Activated CD8-positive, alpha-beta memory T cell treated with anti-CD3 and anti-CD28 coated beads, Interleukin-2, amount 50 U/mL, for 4 hours (primary cell): ENCODE data around the gene POLR2C.
A peak's percentile ranks its signal among the peaks of the same experiment; 100 is the strongest.
"Not testable (repeated sequence)": the region's sequence is repeated elsewhere in the genome, so short reads cannot be mapped to it uniquely, and the experiment has no call there.

Experiments
- DNase-seq: peaks from one replicate; pipeline ENCODE4 v3.0.0-alpha.2; 2020

Gene POLR2C

DNA sequence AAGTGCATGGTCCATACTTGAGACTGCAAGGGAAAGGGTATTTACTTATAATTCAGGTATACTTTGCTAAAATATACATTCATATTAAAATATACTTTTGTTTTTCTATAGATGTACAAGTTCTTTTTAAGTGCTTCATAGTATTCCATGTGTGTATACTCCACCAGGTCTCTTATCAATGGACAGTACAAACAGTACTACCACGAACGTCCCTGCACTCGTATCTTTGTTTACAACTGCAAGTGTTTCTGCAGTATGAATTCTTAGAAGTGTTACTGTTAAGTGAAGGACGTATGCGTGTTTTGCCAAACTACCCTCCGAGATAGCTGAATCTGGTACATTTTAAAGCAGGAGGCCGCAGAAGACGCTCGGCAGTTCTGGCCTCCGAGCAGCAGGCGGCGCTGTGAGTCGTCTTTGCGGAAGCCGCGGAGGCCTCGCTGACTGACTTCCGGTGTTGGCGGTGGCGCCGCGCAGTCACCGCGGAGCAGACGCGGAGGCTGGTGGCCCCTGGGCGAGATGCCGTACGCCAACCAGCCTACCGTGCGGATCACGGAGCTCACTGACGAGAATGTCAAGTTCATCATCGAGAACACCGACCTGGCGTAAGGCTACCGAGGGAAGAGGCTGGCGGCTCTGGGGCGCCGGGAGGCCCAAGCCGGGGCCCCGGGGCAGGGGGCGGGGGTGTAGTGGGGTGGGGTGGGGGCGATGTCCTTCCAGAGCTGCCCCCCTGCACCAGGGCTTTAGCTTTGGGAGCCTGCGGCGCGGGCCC is at the start of gene POLR2C:
Gene POLR2C, plus strand, starts transcription at position 471 of the 769 bp plus-strand sequence. Its CDS starts 46 bp downstream, at position 517.
- peak; percentile 94 for DNase-seq

- no peak for DNase-seq
These were observed 49.2 kb upstream of the POLR2C start for GRCh38 chr16:57413301-57413730.

- no peak for DNase-seq
These were observed 48.7 kb upstream of the POLR2C start for GRCh38 chr16:57413733-57414132.

- DNase-seq = no peak
These were observed 46.4 kb upstream of the POLR2C start for GRCh38 chr16:57416084-57416483.

- no peak for DNase-seq
These were observed 43.0 kb upstream of the POLR2C start for GRCh38 chr16:57419506-57419905.

- no peak for DNase-seq
These were observed 40.2 kb upstream of the POLR2C start for GRCh38 chr16:57422026-57422944.

DNA sequence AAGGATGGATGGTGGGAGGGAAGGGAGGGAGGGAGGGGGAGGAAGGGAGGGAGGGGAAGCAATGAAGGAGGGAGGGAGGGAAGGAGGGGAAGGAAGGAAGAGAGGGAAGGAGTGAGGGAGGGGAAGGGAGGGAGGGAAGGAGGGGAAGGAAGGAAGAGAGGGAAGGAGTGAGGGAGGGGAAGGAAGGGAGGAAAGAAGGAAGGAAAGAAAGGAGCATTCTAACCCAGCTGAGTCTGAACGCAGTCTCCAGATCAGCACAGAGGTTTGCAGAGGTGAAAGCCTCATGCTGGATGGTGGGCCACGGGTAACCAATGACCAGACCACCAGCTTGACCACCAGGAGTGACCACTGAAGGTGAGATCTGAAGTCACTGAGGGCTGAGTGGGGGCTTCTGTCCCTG is 39.3 kb upstream of the POLR2C start:
- DNase-seq = no peak

DNA sequence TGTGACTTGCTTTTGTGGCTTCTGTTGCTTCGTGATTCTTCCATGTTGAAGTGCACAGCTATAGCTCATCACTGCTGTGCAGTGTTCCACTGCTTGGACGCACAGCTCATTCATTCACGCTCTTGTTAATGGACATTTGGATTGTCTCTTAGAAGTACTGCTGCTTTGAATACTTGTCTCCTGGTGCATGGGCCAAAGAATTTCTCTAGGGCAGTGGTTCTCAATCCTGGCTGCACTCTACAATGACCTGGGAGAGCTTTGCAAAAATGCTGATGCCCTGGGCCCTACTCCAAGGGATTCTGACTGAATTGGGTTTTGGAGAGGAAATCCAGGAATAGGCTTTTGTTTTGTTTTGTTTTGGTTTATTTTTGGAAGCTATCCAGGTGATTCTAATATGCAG is 37.9 kb upstream of the POLR2C start:
- no peak for DNase-seq

- DNase-seq = no peak
These were observed 36.1 kb upstream of the POLR2C start for GRCh38 chr16:57426356-57426755.

GRCh38 chr16:57427307-57427706 is 35.2 kb upstream of the POLR2C start:
- DNase-seq = no peak

GRCh38 chr16:57427824-57428223 is 34.7 kb upstream of the POLR2C start:
- no peak for DNase-seq

GRCh38 chr16:57430955-57431354 is 31.5 kb upstream of the POLR2C start:
- no peak for DNase-seq

DNA sequence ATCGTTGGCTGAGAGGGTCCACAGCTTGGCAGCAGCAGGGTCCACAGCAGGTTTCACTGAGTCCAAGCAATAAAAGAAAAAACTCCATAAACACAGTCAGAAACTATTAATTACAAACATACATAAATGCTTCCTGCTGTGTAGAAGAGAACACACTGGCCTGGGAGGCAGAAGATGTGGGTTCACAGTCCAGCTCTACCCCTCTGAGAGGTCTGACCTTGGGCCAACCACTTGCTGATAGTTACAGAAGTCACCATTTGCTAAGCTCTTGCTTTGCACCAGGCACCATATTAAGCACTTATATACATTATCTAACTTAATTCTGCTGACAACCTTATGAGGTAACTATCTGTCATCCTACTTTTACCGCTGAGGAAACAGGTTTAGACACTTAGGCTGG is 30.0 kb upstream of the POLR2C start:
- no peak for DNase-seq

DNA sequence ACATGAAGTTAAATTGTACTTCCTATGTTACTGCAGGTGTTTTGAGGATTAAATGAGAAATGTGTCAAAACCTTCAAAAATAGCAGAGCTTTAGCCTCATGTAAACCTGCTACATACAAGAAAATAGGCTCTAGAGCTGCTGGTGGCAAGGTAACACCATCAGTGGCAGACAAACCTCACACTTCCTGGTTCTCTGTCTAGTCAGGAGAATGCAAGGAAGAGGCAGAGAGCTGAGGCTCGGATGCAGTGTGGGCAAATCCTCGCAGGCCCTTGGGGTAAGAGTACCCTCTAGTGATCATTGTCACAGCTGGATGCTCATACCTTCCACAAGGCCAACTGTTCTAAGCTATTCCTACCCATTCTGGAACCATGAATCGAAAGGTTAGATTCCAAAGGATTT is 29.5 kb upstream of the POLR2C start:
- DNase-seq = no peak

- DNase-seq = no peak
These were observed 28.5 kb upstream of the POLR2C start for GRCh38 chr16:57434003-57434402.

GRCh38 chr16:57435838-57436237 is 26.6 kb upstream of the POLR2C start:
- no peak for DNase-seq

GRCh38 chr16:57439947-57440346 is 22.5 kb upstream of the POLR2C start:
- not testable (repeated sequence) for DNase-seq

GRCh38 chr16:57440551-57440950 is 21.9 kb upstream of the POLR2C start:
- not testable (repeated sequence) for DNase-seq

- DNase-seq = no peak
These were observed 17.8 kb upstream of the POLR2C start for GRCh38 chr16:57444711-57445110.

DNA sequence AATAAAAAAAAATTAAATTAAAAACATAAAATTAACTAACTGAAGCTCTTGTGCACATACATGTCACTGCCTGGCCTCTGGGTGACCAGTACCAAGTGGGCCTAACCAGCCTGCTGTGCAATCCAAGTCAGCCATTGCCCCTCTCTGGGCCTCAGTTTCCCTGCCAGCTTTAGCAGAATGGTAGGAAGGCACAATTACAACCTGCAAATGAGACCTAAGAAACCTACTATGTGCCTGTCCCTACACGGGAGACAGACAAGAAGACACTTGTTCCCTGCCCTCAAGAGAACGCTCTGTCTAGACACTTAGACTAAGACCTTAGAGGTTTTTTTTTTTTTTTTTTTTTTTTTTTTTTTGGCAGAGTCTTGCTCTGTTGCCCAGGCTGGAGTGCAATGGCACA is 17.0 kb upstream of the POLR2C start:
- no peak for DNase-seq

GRCh38 chr16:57446531-57447185 is 15.8 kb upstream of the POLR2C start:
- DNase-seq = no peak

DNA sequence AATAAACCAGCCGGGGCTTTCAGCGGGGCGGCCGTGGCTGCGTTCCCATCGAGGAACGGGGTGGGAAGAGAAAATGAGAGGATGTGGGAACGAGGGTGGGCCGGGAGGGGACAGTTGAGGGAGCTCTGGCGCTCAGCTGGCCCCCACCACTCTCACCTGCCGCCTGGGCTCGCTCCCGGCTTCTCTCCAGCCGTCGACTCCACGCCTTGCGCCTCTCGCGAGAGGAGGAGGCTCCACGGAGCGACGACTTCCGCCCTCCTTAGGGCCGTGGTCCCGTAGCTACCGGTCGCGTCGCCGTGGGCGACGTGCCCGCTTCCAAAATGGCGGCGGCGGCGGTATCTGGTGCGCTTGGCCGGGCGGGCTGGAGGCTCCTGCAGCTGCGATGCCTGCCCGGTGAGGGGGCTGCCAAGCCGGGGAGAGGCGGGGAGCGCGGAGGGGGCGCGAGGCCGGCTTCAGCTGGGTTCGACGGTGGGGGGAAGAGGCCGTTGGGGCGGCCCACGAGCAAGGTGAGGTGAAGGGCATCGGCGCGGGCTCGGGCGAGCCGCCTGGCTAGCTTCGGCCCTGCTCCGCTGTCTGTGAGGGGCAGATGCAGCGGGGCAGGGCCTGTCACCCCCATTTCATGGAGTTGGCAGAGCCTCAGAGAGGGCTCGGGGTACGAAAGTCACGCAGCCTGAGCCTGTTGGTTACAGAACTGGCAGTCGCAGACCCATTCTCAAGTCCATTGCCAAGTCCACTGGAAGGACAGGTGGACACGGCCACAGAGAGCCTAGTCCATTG is 15.1 kb upstream of the POLR2C start, which contains the start of the genes CIAPIN1 and COQ9:
Gene CIAPIN1, minus strand, starts transcription at position 200 of the 777 bp plus-strand sequence. CDS start 6,457 bp downstream, outside the sequence.
Gene COQ9, plus strand, starts transcription at position 294 of the 777 bp plus-strand sequence. Its CDS starts 27 bp downstream, at position 321.
- peak; percentile 95 for DNase-seq
